CD14-positive monocyte (primary cell): ENCODE measurements around the gene PABPC1L. TPM values are rescaled to one million over a fixed set of nuclear protein-coding genes. Genes with fewer than 3 reads are reported as not detected.
A peak's percentile ranks its signal among the peaks of the same experiment; 100 is the strongest.

ENCODE experiments used
- DNase-seq, 3 donors: peaks; one replicate each; pipeline ENCODE4 v3.0.0-alpha.2; 2011 to 2022
- H2AFZ ChIP-seq: 2 replicates; pipeline ENCODE4 v1.6.0; 2012; ENCODE audit warnings: mild to moderate bottlenecking, low read depth, low read length, inconsistent platforms; ENCODE audit not compliant: insufficient read depth, poor library complexity, severe bottlenecking
- H3K27ac ChIP-seq, 2 donors: 1 replicate in 1 of 2; 2 replicates in 1 of 2; pipeline ENCODE4 v1.5.1; 2012 to 2013; ENCODE audit warnings: low read length in 2 of 2, control low read depth in 1 of 2, inconsistent platforms in 1 of 2, low read depth in 1 of 2, mild to moderate bottlenecking in 1 of 2
- H3K27me3 ChIP-seq, 2 donors: one replicate each; pipeline versions ENCODE4 v1.6.0 to v1.6.1; 2011 to 2013; ENCODE audit warnings: low read length in 2 of 2; ENCODE audit not compliant: control insufficient read depth in 2 of 2, insufficient read depth in 2 of 2
- H3K36me3 ChIP-seq, 2 donors: replicated peaks in 1 of 2; 1 replicate in 1 of 2; 2 replicates in 1 of 2; pipeline versions ENCODE4 v1.5.1 to v1.6.1; 2012 to 2013; ENCODE audit warnings: low read length in 2 of 2, control low read depth in 1 of 2, inconsistent platforms in 1 of 2, mild to moderate bottlenecking in 1 of 2; ENCODE audit not compliant: insufficient read depth in 2 of 2, control insufficient read depth in 1 of 2
- H3K4me1 ChIP-seq, 2 donors: 1 replicate in 1 of 2; 2 replicates in 1 of 2; pipeline versions ENCODE4 v1.5.1 to v1.6.1; 2012 to 2013; ENCODE audit warnings: low read length in 2 of 2, control low read depth in 1 of 2, inconsistent platforms in 1 of 2, mild to moderate bottlenecking in 1 of 2, moderate library complexity in 1 of 2; ENCODE audit not compliant: insufficient read depth in 2 of 2, control insufficient read depth in 1 of 2
- H3K4me2 ChIP-seq: replicated peaks from 2 replicates; pipeline ENCODE3; 2012; ENCODE audit warnings: low read length, moderate library complexity, mild to moderate bottlenecking; ENCODE audit not compliant: poor library complexity, severe bottlenecking; ENCODE audit errors: extremely low read depth
- H3K4me3 ChIP-seq, 3 experiments: fragments of 200-600 bp in 1 of 3; sonication (generic) in 1 of 3; replicated peaks in 1 of 3; 1 replicate in 2 of 3; 2 replicates in 1 of 3; pipeline ENCODE4 v1.5.1; 2011 to 2013; ENCODE audit warnings: low read length in 3 of 3, mild to moderate bottlenecking in 3 of 3, control low read depth in 2 of 3, low read depth in 2 of 3, inconsistent platforms in 1 of 3, moderate library complexity in 1 of 3
- H3K79me2 ChIP-seq: 2 replicates; pipeline ENCODE4 v1.6.0; 2012; ENCODE audit warnings: mild to moderate bottlenecking, control low read depth, inconsistent platforms, low read length, moderate library complexity; ENCODE audit not compliant: insufficient read depth
- H3K9ac ChIP-seq: 2 replicates; pipeline ENCODE4 v1.6.0; 2017; ENCODE audit warnings: low read length, mild to moderate bottlenecking; ENCODE audit not compliant: insufficient read depth, poor library complexity, severe bottlenecking
- H3K9me3 ChIP-seq, 2 donors: replicated peaks in 1 of 2; 1 replicate in 1 of 2; 2 replicates in 1 of 2; pipeline versions ENCODE4 v1.5.1 to v1.6.1; 2012 to 2013; ENCODE audit warnings: low read length in 2 of 2, control low read depth in 1 of 2; ENCODE audit not compliant: control insufficient read depth in 1 of 2, insufficient read depth in 1 of 2
- H4K20me1 ChIP-seq: 2 replicates; pipeline ENCODE4 v1.6.0; 2012; ENCODE audit warnings: mild to moderate bottlenecking, low read length, control low read depth, moderate library complexity; ENCODE audit not compliant: insufficient read depth
- H3K27ac Mint-ChIP-seq, 7 donors: one replicate each; pipeline ENCODE4 v1.8.0; 2020; ENCODE audit warnings: mild to moderate bottlenecking in 7 of 7, mixed read lengths in 7 of 7, moderate library complexity in 6 of 7, inconsistent platforms in 2 of 7
- H3K27me3 Mint-ChIP-seq, 3 donors: one replicate each; pipeline ENCODE4 v1.8.0; 2021 to 2022; ENCODE audit warnings: low read depth in 3 of 3, mild to moderate bottlenecking in 3 of 3, mixed read lengths in 3 of 3, moderate library complexity in 3 of 3, inconsistent platforms in 1 of 3
- H3K36me3 Mint-ChIP-seq, 2 donors: one replicate each; pipeline ENCODE4 v1.8.0; 2020; ENCODE audit warnings: mixed read lengths in 2 of 2, inconsistent platforms in 1 of 2, mild to moderate bottlenecking in 1 of 2
- H3K4me1 Mint-ChIP-seq: one replicate; pipeline ENCODE4 v1.8.0; 2020; ENCODE audit warnings: mild to moderate bottlenecking, mixed read lengths
- H3K4me3 Mint-ChIP-seq, 2 donors: one replicate each; pipeline ENCODE4 v1.8.0; 2020; ENCODE audit warnings: mild to moderate bottlenecking in 2 of 2, mixed read lengths in 2 of 2, moderate library complexity in 1 of 2
- H3K9me3 Mint-ChIP-seq, 7 donors: one replicate each; pipeline ENCODE4 v1.8.0; 2020 to 2022; ENCODE audit warnings: mixed read lengths in 7 of 7, mild to moderate bottlenecking in 6 of 7, moderate library complexity in 6 of 7, inconsistent platforms in 2 of 7
- CTCF ChIP-seq: fragments of 200-600 bp; IDR thresholded peaks from one replicate; pipeline ENCODE4 v1.8.0; 2022; ENCODE audit warnings: antibody characterized with exemption, mild to moderate bottlenecking
- WGBS: methylation state at CpG from one replicate; pipeline ENCODE4 v1.1.5; 2013; ENCODE audit warnings: missing lambda C conversion rate; ENCODE audit not compliant: insufficient coverage; 5-methylcytosine and 5-hydroxymethylcytosine counted together
- intact Hi-C, 2 donors: fragments of 100-400 bp; cut with micrococcal nuclease; formaldehyde crosslinking; loops; one replicate each; pipeline versions ENCODE4 v1.15.0 to v1.15.1; 2023
- polyA plus RNA-seq, 3 donors: library from polyadenylated mRNA; depleted of rRNA in 1 of 3; unstranded in 2 of 3; stranded (reverse) in 1 of 3; fragments of 300-500 nt in 2 of 3; fragments of >200 nt in 1 of 3; fragmentation: Illumina TruSeq in 2 of 3; gene quantifications; 1 replicate in 2 of 3; 2 replicates in 1 of 3; pipeline ENCODE4 v1.2.3, GENCODE V29; 2012 to 2021

PABPC1L gene
- polyA plus RNA-seq, 3 donors = 0.21 to 69.1 TPM; not detected in 1

GRCh38 chr20:44918761-44919160, 8.9 kb downstream of the PABPC1L start:
- Histone ChIP-seq H3K79me2 (no peaks in the 10 kb centered on the region), H4K20me1 (no peaks in the 10 kb centered on the region), H3K36me3 (peaks cover 8 to 21% of the 10 kb centered on the region in 2 donors), H3K27me3 (no peaks in the 10 kb centered on the region), H3K9ac (no peak overlapping the region), H3K27ac (no peak overlapping the region), H3K4me3 (no peak overlapping the region), H2AFZ (no peak overlapping the region), H3K9me3 (no peaks in the 10 kb centered on the region), H3K4me1 (no peaks in the 10 kb centered on the region), H3K4me2 (no peak overlapping the region)
- 100% methylated on average over 8 of the region's 10 CpGs for WGBS
- TF ChIP-seq CTCF = no peak
- Mint-ChIP-seq H3K4me1 (no peaks in the 10 kb centered on the region), H3K9me3 (no peaks in the 10 kb centered on the region), H3K27me3 (peaks cover 0 to 4% (median 0%) of the 10 kb centered on the region in 3 donors), H3K27ac (peak overlapping the region in 1 of 7 donors; percentile 12), H3K36me3 (peaks cover 31 to 53% of the 10 kb centered on the region in 2 donors), H3K4me3 (no peak overlapping the region)
- intact Hi-C loops = no loop called here
- no peak for DNase-seq

GRCh38 chr20:44921447-44921846, 11.6 kb downstream of the PABPC1L start:
- H3K4me1 Mint-ChIP-seq = no peaks in the 10 kb centered on the region
- Histone ChIP-seq H3K27ac (no peak overlapping the region), H3K79me2 (no peaks in the 10 kb centered on the region), H3K4me1 (no peaks in the 10 kb centered on the region), H4K20me1 (no peaks in the 10 kb centered on the region), H3K27me3 (no peaks in the 10 kb centered on the region), H3K9me3 (no peaks in the 10 kb centered on the region), H2AFZ (no peak overlapping the region), H3K36me3 (peaks cover 13 to 29% of the 10 kb centered on the region in 2 donors), H3K4me2 (no peak overlapping the region), H3K9ac (no peak overlapping the region), H3K4me3 (no peak overlapping the region)
- no peak for TF ChIP-seq CTCF
- no peak for DNase-seq
- H3K4me3 Mint-ChIP-seq = no peak overlapping the region
- intact Hi-C loops = no loop called here
- peaks cover 39 to 57% of the 10 kb centered on the region in 2 donors for H3K36me3 Mint-ChIP-seq
- H3K9me3 Mint-ChIP-seq = no peaks in the 10 kb centered on the region
- H3K27ac Mint-ChIP-seq = peak overlapping the region in 1 of 7 donors; percentile 2
- 99% methylated on average over 14 of the region's 14 CpGs for WGBS
- H3K27me3 Mint-ChIP-seq = peaks cover 0 to 4% (median 0%) of the 10 kb centered on the region in 3 donors
